ENCODE data around the gene GPR62. TPM values are rescaled to one million over a fixed set of nuclear protein-coding genes. Genes with fewer than 3 reads are reported as not detected.

The GPR62 gene
- total and polyA plus RNA-seq, 4 donors = 1.2 to 4.6 (median 2.7) TPM

DNA sequence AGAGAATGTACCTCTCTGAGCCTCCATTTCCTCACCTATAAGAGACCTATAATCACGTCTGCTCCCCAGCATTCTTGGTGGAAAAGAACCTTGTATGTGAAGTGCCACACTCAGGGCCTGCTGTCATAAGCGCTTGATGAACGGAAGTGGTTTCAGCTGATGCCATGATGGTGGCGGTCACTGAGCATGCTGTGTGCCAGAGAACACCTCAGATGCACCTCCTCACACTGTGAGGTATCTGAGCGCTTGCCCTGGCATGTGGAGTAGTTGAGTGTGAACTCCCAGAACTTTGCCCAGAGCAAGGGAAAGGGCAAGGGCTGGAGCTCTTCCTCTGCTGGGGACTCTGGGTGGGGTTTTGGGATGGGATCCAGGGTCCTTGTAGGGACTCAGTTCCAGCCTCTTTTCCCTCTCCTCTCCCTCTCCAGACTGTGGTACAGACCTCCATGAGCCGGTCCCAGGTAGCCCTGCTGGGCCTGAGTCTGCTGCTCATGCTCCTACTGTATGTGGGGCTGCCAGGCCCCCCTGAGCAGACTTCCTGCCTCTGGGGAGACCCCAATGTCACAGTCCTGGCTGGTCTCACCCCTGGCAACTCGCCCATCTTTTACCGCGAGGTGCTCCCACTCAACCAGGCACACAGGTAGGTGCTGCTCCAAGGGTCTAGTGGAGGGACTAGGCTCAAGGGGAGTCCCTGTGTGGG, 22.4 kb downstream of the GPR62 start:
- WGBS (ENCODE audit: insufficient coverage) = 94% methylated on average over 5 of the region's 9 CpGs

DNA sequence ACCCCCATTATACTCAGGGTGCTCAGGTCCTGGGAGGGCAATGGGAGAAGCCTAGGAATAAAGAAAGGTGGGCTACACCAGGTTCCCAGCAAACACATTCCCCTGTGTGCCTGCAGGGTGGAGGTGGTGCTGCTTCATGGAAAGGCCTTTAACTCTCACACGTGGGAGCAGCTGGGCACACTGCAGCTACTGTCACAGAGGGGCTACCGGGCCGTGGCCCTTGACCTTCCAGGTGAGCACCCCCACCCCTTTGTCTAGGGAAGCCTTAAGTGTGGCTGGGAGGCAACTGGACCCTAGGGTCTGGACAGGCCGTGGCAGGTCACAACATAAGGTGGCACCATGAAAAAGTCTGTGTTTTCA, 22.9 kb downstream of the GPR62 start:
- no peak for DNase-seq (ENCODE audit: low read depth in 4 of 6, low spot score in 6 of 6)
- no peaks in the 10 kb centered on the region for H3K27me3 ChIP-seq (ENCODE audit: control insufficient read depth, insufficient read depth, low read length)
- H3K36me3 ChIP-seq (ENCODE audit: control insufficient read depth, insufficient read depth, low read length) = peaks cover 31% of the 10 kb centered on the region
- WGBS (ENCODE audit: insufficient coverage) = 77% methylated on average over 3 of the region's 4 CpGs
- H3K4me3 ChIP-seq (ENCODE audit: low read depth, low read length) = no peak overlapping the region
- no peaks in the 10 kb centered on the region for H3K9me3 ChIP-seq (ENCODE audit: control insufficient read depth, insufficient read depth, low read length)
- peaks cover 44% of the 10 kb centered on the region for H3K4me1 ChIP-seq (ENCODE audit: control insufficient read depth, insufficient read depth, low read length)
- no peak overlapping the region for H3K27ac ChIP-seq (ENCODE audit: low read depth, low read length)

More for the DNA sequence above, 22.4 kb downstream of the GPR62 start:
- Histone ChIP-seq H3K9me3 (ENCODE audit: control insufficient read depth, insufficient read depth, low read length) (no peaks in the 10 kb centered on the region), H3K36me3 (ENCODE audit: control insufficient read depth, insufficient read depth, low read length) (peaks cover 31% of the 10 kb centered on the region), H3K27me3 (ENCODE audit: control insufficient read depth, insufficient read depth, low read length) (no peaks in the 10 kb centered on the region), H3K4me3 (ENCODE audit: low read depth, low read length) (no peak overlapping the region), H3K4me1 (ENCODE audit: control insufficient read depth, insufficient read depth, low read length) (peaks cover 41% of the 10 kb centered on the region), H3K27ac (ENCODE audit: low read depth, low read length) (no peak overlapping the region)
- no peak for DNase-seq (ENCODE audit: low read depth in 4 of 6, low spot score in 6 of 6)

DNA sequence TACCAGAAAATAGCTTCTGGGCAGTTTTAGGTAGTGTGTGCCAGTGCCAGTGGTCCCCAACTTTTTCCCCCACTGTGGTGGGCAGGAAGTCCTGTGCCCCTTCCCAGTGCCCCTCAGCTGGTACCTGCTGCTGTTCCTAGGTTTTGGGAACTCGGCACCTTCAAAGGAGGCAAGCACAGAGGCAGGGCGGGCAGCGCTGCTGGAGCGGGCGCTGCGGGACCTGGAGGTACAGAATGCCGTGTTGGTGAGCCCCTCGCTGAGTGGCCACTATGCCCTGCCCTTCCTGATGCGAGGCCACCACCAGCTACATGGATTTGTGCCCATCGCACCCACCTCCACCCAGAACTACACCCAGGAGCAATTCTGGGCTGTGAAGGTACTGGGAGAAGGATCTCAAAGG, 25.1 kb downstream of the GPR62 start:
- WGBS (ENCODE audit: insufficient coverage) = 97% methylated on average over 8 of the region's 10 CpGs
- peaks cover 31% of the 10 kb centered on the region for H3K36me3 ChIP-seq (ENCODE audit: control insufficient read depth, insufficient read depth, low read length)
- DNase-seq (ENCODE audit: low read depth in 4 of 6, low spot score in 6 of 6) = no peak
- H3K4me3 ChIP-seq (ENCODE audit: low read depth, low read length) = no peak overlapping the region
- peaks cover 39% of the 10 kb centered on the region for H3K4me1 ChIP-seq (ENCODE audit: control insufficient read depth, insufficient read depth, low read length)
- H3K27me3 ChIP-seq (ENCODE audit: control insufficient read depth, insufficient read depth, low read length) = no peaks in the 10 kb centered on the region
- no peak overlapping the region for H3K27ac ChIP-seq (ENCODE audit: low read depth, low read length)
- no peaks in the 10 kb centered on the region for H3K9me3 ChIP-seq (ENCODE audit: control insufficient read depth, insufficient read depth, low read length)

DNA sequence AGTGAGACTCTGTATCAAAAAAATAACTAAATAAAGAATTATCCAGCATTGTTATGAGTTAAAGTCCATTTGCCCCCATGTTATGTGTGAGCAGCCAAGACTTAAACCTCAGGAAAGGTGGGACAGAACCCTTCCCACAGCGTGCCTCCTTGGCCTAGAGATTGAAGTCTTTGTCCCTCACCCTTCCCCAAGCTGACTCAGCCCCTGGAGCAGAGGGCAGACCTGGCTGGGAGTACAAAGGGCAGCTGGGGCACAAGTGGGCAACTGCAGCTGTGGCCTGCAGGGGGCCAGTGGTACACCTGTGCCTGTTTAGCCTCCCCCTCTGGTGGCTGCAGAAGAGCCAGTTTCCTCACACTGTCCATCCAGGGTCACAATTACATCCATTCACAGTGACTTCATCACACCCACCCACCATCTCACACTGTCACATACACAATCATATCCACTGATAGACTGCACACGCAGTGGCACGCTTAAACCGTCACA, 27.2 kb downstream of the GPR62 start:
- DNase-seq (ENCODE audit: low read depth in 4 of 6, low spot score in 6 of 6) = no peak
- H3K27ac ChIP-seq (ENCODE audit: low read depth, low read length) = peak overlapping the region; percentile 95
- no peaks in the 10 kb centered on the region for H3K9me3 ChIP-seq (ENCODE audit: control insufficient read depth, insufficient read depth, low read length)
- no peaks in the 10 kb centered on the region for H3K27me3 ChIP-seq (ENCODE audit: control insufficient read depth, insufficient read depth, low read length)
- peak overlapping the region; percentile 72 for H3K4me3 ChIP-seq (ENCODE audit: low read depth, low read length)
- peaks cover 25% of the 10 kb centered on the region for H3K4me1 ChIP-seq (ENCODE audit: control insufficient read depth, insufficient read depth, low read length)
- H3K36me3 ChIP-seq (ENCODE audit: control insufficient read depth, insufficient read depth, low read length) = peaks cover 39% of the 10 kb centered on the region
- 18% methylated on average over 4 of the region's 4 CpGs for WGBS (ENCODE audit: insufficient coverage)

DNA sequence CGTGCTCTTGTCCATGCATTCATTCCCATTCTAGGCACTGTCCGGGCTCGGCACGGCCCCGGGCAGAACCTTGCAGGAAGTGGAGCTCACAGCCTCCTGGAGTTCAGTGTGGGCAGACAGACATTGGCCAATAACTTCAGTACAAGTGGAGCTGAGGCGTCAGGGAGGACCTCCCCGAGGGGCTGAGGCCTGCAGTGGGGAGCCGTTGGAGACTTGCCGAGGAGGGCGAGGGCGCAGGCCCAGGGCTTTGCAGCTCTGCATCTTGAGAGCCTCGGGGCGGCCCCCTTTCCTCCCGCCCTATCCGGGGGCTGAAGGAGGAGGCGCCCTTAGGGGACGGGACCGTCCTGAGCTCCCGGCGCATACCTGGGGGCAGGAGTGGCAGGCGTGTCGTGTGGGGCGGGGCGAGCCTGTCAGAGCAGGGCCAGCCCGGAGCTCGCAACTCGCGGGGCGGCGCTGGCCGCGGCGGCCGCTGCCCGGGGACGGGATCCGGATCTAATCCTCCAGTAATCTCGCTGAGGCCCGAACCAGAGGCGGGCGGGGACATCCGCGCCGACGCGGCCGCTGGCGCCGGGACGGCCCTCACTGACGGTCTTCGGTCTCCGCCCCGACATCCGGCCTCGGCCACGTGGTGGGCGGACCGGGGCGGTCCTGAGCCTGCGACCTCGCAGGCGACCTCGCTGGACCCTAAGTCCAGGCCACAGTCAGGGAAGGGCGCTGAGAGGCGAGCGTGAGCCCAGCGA, 27.8 kb downstream of the GPR62 start, which contains the start of gene ACY1:
Gene ACY1 (plus strand): TSS at position 698 of the 740 bp plus-strand sequence. CDS start 530 bp downstream, outside the sequence.
- WGBS (ENCODE audit: insufficient coverage) = under 1% methylated on average over 63 of the region's 68 CpGs

DNA sequence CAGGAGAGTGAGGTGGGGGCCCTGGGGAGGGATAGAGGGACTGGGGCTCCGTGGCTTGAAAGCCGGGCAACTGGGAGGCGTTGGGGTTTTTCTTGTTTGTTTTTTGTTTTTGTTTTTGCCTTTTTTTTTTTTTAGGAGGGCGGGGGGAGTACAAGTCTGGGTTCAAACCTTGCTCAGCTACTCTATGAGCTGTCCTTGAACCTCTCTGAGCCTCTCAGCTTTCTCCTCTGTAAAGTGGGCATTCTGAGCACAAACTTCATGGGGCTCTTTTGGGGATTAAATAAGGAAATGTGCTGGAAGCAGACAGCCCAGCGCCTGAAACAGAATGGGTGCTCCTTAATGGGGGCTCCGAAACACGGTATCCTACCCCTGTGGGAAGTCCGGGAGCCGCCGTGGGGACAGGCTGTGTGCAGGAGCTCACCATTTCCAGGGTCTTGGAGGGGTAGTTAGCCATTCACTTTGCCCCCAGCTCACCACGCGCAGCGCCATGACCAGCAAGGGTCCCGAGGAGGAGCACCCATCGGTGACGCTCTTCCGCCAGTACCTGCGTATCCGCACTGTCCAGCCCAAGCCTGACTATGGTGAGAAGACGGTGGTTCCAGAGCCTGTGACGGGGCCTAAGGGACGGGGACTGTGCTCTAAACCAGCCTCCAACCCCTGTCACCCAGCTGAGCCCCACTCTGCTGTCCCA, 28.5 kb downstream of the GPR62 start:
- Histone ChIP-seq H3K4me1 (ENCODE audit: control insufficient read depth, insufficient read depth, low read length) (peaks cover 25% of the 10 kb centered on the region), H3K9me3 (ENCODE audit: control insufficient read depth, insufficient read depth, low read length) (no peaks in the 10 kb centered on the region), H3K27ac (ENCODE audit: low read depth, low read length) (peak overlapping the region; percentile 95), H3K36me3 (ENCODE audit: control insufficient read depth, insufficient read depth, low read length) (peaks cover 31% of the 10 kb centered on the region), H3K27me3 (ENCODE audit: control insufficient read depth, insufficient read depth, low read length) (no peaks in the 10 kb centered on the region), H3K4me3 (ENCODE audit: low read depth, low read length) (peak overlapping the region; percentile 60)
- 86% methylated on average over 18 of the region's 22 CpGs for WGBS (ENCODE audit: insufficient coverage)
- DNase-seq (ENCODE audit: low read depth in 4 of 6, low spot score in 6 of 6) = no peak

More for the DNA sequence above, 27.8 kb downstream of the GPR62 start, which contains the start of gene ACY1:
- Histone ChIP-seq H3K4me1 (ENCODE audit: control insufficient read depth, insufficient read depth, low read length) (peaks cover 25% of the 10 kb centered on the region), H3K27me3 (ENCODE audit: control insufficient read depth, insufficient read depth, low read length) (no peaks in the 10 kb centered on the region), H3K36me3 (ENCODE audit: control insufficient read depth, insufficient read depth, low read length) (peaks cover 36% of the 10 kb centered on the region), H3K9me3 (ENCODE audit: control insufficient read depth, insufficient read depth, low read length) (no peaks in the 10 kb centered on the region), H3K27ac (ENCODE audit: low read depth, low read length) (peak within 1 kb of the TSS; percentile 95), H3K4me3 (ENCODE audit: low read depth, low read length) (peak within 1 kb of the TSS; percentile 72)
- DNase-seq (ENCODE audit: low read depth in 4 of 6, low spot score in 6 of 6) = peak in 2 of 6 donors; percentile 63 to 85

DNA sequence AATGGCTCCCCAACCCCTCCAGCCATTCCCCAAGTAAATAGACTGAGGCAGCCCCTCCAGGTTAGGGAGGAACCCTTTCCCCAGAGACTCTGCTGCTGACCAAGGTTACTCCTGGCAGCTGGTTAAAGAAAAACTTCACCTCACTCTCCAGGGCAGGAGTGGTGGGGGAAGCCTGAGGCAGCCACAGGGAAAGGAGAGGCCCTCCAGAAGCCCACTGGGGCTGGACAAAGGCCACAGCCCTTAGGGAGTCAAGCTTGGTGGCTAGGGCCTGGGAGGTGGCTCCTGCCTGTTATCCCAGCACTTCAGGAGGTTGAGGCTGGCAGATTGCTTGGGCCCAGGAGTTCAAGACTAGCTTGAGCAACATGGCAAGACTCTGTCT, 29.1 kb downstream of the GPR62 start:
- no peak for DNase-seq (ENCODE audit: low read depth in 4 of 6, low spot score in 6 of 6)
- no peaks in the 10 kb centered on the region for H3K9me3 ChIP-seq (ENCODE audit: control insufficient read depth, insufficient read depth, low read length)
- H3K4me3 ChIP-seq (ENCODE audit: low read depth, low read length) = no peak overlapping the region
- peak overlapping the region; percentile 95 for H3K27ac ChIP-seq (ENCODE audit: low read depth, low read length)
- no peaks in the 10 kb centered on the region for H3K27me3 ChIP-seq (ENCODE audit: control insufficient read depth, insufficient read depth, low read length)
- H3K4me1 ChIP-seq (ENCODE audit: control insufficient read depth, insufficient read depth, low read length) = peaks cover 25% of the 10 kb centered on the region
- H3K36me3 ChIP-seq (ENCODE audit: control insufficient read depth, insufficient read depth, low read length) = peaks cover 31% of the 10 kb centered on the region

DNA sequence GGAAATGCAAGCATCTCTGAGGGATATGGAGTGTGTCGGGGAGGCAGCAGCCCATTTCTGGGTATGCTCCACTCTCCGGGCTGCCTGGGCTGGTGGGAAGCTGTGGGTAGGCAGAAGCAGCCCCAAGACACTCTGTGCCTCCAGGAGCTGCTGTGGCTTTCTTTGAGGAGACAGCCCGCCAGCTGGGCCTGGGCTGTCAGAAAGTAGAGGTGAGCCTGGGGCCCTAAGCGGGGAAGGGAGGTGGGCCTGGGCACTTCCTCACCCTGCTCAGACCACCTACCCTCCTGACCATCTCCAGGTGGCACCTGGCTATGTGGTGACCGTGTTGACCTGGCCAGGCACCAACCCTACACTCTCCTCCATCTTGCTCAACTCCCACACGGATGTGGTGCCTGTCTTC, 29.9 kb downstream of the GPR62 start:
- Histone ChIP-seq H3K27ac (ENCODE audit: low read depth, low read length) (no peak overlapping the region), H3K4me1 (ENCODE audit: control insufficient read depth, insufficient read depth, low read length) (peaks cover 25% of the 10 kb centered on the region), H3K4me3 (ENCODE audit: low read depth, low read length) (no peak overlapping the region), H3K36me3 (ENCODE audit: control insufficient read depth, insufficient read depth, low read length) (peaks cover 23% of the 10 kb centered on the region), H3K9me3 (ENCODE audit: control insufficient read depth, insufficient read depth, low read length) (no peaks in the 10 kb centered on the region), H3K27me3 (ENCODE audit: control insufficient read depth, insufficient read depth, low read length) (no peaks in the 10 kb centered on the region)
- DNase-seq (ENCODE audit: low read depth in 4 of 6, low spot score in 6 of 6) = no peak
- WGBS (ENCODE audit: insufficient coverage) = 97% methylated on average over 3 of the region's 6 CpGs

DNA sequence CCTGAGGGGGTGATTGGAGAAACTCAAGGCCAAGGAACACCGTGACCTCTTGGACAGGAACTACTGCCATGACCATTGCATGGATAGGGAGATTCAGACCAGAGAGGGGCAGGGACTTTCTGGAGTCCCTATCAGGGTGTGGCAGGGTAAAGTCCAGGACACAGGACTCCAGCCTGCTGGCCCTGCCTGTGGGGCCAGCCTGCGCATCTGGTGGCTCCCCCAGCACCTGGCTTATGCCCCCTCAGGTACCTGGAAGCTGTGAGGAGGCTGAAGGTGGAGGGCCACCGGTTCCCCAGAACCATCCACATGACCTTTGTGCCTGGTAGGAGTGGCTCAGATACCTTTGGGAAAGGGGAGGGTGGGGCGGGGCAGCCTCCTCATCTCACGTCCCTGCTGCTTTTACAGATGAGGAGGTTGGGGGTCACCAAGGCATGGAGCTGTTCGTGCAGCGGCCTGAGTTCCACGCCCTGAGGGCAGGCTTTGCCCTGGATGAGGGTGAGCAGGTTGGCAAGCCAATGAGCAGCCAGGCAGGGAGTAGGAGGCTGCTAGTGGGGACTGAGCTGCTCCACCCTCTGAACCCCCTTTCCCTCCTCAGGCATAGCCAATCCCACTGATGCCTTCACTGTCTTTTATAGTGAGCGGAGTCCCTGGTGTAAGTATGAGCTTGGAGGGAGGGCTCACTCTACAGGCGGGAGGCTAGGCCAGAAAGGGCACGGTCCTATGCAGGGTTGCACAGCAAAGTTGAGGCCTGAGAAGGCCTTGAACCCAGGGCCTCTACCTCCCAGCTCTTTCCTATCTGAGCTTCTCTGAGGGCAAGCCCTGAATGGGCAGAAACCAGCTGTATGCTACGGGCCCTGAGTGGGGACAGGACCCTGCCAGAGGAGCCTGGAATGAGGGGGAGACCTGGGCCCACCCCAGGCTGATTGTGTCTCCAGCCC, 31.1 kb downstream of the GPR62 start:
- no peaks in the 10 kb centered on the region for H3K9me3 ChIP-seq (ENCODE audit: control insufficient read depth, insufficient read depth, low read length)
- WGBS (ENCODE audit: insufficient coverage) = 90% methylated on average over 6 of the region's 12 CpGs
- H3K36me3 ChIP-seq (ENCODE audit: control insufficient read depth, insufficient read depth, low read length) = peaks cover 15% of the 10 kb centered on the region
- no peak for DNase-seq (ENCODE audit: low read depth in 4 of 6, low spot score in 6 of 6)
- H3K27me3 ChIP-seq (ENCODE audit: control insufficient read depth, insufficient read depth, low read length) = no peaks in the 10 kb centered on the region
- H3K27ac ChIP-seq (ENCODE audit: low read depth, low read length) = no peak overlapping the region
- peaks cover 25% of the 10 kb centered on the region for H3K4me1 ChIP-seq (ENCODE audit: control insufficient read depth, insufficient read depth, low read length)
- no peak overlapping the region for H3K4me3 ChIP-seq (ENCODE audit: low read depth, low read length)

Measured in spinal cord (tissue), 10 donors.